ENCODE measurements around the gene TICAM2.
A peak's percentile ranks its signal among the peaks of the same experiment; 100 is the strongest.
"Not testable (repeated sequence)": the region's sequence is repeated elsewhere in the genome, so short reads cannot be mapped to it uniquely, and the experiment has no call there.

The TICAM2 gene, protein sequence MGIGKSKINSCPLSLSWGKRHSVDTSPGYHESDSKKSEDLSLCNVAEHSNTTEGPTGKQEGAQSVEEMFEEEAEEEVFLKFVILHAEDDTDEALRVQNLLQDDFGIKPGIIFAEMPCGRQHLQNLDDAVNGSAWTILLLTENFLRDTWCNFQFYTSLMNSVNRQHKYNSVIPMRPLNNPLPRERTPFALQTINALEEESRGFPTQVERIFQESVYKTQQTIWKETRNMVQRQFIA

DNA sequence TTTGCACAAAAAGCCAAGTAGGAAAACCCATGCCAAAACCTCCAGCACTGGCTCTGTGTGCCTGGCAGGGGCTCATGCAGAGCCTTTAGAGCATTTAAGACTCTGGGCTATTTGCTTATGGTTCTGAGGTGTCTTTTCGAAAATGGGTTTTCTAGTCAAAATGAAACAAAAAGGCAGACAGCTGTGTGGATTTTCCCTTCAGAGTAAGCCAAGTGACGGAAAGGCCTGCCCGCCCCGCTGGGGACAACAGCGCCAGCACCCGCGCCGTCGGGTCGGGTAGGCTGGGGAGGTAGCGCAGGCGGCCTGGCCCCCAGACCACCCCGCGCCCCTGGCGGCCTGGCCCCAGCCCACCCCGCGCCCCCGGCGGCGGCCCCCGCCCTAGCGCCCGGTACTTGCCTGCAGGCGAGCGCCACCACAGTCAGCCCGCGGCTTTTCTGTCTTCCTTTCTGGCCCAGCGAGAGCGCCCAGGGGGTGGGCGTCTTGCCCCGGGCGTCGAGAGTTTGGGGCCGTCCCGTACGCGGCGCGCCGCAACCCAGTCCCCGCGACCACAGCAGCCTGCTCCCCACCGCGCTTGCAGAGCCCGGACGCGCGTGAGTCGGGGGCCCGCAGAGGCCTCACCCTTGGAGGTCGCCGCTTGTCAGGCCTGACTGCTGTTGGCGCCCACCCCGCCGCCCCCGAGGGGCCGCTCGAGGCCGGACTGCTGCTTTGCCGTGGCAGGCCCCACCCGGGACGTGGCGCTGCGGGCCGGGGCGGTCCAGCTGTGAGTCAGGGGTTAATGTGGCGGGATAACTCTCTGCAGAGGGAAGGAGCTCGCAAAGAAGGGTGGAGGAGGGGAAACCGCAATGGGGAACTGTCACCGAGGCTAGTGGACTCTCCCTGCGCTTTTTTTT, at the start of gene TICAM2:
Gene TICAM2 (minus strand): TSS at position 779 of the 890 bp plus-strand sequence. CDS start 21,223 bp downstream, outside the sequence.
- peak; percentile 82 for DNase-seq (ENCODE audit: low spot score)

DNA sequence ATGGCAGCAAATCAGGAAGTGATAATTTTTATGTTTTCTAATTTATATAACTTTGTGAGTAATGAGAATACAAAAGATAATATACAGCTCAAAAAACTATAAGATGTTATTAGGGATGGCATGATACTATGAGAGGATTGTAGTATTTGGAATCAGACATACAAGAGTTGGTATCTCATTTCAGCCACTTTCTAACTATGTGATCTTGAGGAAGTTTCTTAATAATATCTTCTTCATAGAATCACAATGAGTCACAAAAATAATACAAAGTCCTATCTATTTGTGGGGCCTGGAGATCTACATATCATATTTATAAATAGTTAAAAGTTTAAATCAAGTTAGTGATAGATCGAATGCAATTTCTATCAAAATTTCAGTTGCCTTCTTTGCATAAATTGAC, 47.3 kb upstream of the TICAM2 start:
- DNase-seq (ENCODE audit: low spot score), result no peak

DNA sequence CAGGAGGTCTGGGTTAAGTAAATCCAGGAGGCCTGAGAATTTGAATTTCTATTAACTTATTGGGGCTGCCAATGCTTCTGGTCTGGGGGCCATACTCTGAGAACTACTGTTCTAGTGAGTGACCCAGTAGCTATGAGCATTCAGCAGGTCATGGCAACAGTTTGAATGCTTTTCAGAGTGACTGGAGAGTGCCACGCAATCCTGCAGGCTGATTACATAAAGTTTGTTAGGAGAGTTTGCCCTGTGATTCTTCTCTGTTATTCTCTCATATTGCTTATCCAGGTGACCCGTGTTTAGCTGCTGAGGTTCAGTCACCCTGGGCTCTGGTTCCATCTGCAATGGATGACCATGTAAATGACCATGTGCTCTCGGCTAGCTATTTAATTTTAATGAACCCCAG, 45.8 kb upstream of the TICAM2 start:
- no peak for DNase-seq (ENCODE audit: low spot score)

DNA sequence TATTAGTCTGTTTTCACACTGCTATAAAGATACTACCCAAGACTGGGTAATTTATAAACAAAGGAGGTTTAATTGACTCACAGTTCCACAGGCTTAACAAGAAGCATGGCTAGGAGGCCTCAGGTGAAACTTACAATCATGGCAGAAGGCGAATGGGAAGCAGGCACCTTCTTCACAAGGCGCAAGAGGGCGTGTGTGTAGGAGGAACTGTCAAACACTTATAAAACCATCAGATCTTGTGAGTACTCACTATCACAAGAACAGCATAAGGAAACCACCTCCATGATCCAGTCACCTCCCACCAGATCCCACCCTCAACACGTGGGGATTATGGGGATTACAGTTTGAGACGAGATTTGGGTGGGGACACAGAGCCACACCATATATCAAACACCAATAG, 43.1 kb upstream of the TICAM2 start:
- not testable (repeated sequence) for DNase-seq (ENCODE audit: low spot score)

DNA sequence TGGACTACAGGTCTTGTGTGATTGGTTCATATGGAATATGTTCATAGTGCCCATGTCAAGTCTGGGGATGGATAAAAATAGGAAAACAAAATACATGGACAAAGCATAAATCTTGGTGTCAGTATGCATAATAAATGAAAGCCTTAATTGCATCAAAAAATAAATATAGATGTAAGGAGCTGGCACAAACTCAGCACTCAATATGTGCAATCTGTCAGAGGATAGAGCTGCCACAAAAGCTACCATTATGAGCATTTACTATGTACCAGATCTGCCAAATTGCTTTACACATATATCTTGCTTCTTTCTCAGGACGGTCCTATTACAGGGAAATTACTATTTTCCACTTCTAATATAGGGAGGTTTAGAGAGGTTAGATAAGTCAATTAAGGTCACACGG, 41.8 kb upstream of the TICAM2 start:
- no peak for DNase-seq (ENCODE audit: low spot score)

DNA sequence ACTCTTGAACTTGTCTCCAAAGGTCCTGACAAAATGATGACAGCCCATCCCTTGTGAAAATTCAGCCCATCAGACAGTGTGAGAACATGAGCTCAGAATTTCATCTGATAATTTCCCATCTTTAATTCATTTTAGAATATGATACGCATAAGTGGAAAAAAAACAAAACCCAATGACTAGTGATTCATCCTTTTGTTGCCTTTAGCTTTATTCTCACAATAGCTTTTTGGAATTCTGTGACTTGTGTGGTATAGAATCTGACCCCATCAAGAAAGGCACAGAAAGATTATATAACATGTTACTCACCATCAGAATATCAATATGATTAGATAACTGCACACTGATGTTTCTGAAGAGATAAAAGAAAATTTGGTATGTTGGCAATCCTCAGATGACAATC, 39.7 kb upstream of the TICAM2 start:
- DNase-seq (ENCODE audit: low spot score), result no peak

DNA sequence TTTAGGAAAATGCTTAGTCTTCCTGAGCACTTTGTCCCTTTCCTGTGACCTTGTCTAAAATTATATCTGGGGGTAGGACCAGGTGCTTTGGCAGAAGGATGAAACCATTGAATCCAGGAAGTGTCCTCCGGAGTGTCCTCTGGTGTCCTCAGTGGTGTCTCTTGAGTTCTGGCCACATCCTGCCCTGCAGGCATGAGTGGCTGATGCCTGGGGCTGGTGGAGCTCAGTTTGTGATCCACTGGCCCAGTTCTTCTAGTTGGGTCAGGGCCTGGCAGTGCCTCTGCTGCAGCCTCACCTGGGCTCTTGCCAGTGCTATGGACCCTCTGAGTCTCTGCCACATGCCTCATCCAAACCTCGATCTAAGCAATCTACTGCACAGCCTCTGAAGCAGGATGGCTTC, 38.0 kb upstream of the TICAM2 start:
- no peak for DNase-seq (ENCODE audit: low spot score)

DNA sequence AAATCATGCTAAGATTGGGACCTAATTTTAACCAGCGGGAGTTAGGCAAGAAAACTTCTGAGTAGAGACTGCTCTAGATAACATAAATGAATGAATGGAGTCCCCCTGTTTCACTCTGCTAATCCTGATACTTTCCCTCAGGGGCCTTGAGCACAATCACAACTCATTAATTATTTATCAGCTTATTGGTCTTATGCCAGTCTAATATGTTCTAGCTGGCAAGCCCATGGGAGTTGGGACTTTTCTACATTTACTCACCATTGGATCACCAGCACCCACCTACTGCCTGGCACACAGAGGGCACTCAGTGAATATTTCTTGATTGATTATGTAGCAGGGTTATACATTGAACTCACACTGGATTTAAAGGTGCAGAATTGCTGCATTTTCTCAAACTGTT, 37.1 kb upstream of the TICAM2 start:
- no peak for DNase-seq (ENCODE audit: low spot score)

DNA sequence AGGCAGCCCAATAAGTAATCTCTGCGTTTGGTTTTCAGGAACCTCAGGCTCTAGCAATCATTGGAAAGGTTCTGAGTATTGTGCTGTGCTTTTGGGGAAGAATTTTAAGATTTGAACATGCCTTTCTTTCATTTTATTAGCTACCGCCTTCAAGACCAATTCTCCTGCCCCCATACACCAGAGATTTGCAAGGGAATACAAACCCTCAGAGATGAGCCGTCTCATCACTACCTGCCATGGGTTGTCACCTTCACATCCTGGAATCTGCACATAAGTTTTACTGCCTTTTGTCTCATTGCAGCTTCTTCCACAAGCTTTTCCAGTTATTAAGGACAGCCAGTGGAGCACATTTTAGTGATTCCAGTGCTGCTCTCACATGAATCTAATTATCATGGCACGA, 35.2 kb upstream of the TICAM2 start:
- no peak for DNase-seq (ENCODE audit: low spot score)

DNA sequence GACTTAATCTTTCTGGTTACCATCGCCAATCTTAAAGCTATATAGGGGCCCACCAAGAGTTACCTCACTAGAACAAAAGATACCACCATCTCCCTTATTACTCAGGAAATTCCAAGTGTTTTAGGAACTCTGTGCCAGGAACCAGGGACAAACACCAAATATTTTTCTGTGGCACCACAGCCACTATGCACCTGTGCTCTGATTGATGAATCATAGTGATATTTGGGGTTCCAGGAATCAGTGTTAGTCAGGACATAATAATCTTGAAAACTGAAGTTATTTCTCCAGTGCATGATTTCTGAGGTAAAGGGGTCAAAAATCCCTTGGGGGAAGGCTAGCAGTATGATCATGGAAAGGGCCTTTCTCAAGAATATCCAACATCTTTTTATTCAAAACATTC, 33.7 kb upstream of the TICAM2 start:
- no peak for DNase-seq (ENCODE audit: low spot score)

DNA sequence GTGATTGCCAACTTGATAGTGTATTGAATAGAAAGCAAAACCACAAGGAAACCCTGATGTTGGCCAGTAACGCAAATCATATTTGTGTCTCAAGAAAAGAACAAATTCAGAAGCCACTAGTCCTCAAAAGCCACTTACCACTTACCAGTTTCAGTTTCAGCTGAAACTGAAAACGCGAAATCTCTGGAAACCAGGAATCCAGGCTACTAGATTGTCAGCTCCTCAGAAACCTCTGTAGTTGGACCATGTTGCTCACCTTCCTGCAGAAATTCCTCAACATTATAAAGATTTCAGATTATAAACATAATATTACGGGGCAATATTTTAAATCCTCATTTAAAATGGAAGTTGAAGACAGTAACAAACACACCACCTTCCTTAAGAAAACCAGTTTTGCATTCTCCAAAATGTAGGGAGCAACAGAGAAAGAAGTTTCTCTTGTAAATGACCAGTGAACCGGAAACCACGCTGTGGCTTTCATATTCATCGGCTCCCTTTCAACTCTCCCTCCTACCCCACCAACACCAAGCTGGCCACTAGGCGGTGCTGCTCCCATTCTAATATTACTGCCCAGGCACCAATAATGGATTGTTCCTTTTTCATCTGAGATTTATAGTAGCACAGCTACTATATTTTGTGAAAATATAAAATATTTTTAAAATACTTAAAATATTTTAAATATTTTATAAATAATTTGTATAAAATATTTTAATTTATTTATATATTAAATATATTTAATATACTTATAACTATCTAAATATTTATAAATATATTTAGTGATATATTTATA, 32.3 kb upstream of the TICAM2 start:
- peak; percentile 91 for DNase-seq (ENCODE audit: low spot score)

DNA sequence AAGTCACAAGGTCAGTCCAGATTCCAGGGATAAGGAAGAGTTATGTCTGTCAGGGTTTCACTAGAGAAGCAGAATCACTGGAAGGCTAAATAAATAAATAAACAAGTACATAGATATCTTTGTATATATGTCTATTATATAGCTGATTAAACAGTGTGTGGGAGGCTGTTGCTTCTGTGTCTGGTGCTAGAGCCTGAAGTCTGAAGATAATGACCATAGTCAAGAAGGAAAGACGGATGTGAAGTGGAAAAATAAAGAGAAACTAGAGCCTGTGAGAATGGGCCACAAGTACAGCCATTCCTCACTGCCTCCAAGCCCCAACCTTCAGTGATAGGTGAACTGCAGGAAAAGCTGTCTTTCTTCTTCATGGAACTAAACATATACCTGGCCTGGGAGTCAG, 27.6 kb upstream of the TICAM2 start:
- DNase-seq (ENCODE audit: low spot score), result no peak

DNA sequence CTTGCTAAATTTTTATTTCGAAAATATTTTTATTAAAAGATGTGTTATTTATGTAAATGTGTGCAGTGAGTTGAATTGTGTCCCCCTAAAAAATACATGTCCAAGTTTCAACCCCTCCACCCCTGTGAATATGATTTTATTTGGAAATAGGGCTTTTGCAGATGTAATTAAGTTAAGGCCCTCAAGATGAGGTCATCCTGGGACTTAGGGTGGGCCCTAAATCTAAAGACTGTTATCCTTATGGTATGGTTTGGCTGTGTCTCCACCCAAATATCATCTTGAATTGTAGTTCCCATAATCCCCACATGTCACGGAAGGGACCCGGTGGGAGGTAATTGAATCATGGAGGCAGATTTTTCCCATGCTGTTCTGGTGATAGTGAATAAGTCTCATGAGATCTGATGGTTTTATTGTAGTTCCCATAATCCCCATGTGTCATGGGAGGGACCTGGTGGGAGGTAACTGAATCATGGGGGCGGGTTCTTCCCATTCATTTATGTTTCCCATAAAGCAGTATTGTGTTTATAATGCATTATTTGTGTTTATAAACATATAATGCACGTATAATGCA, 25.1 kb upstream of the TICAM2 start:
- no peak for DNase-seq (ENCODE audit: low spot score)

DNA sequence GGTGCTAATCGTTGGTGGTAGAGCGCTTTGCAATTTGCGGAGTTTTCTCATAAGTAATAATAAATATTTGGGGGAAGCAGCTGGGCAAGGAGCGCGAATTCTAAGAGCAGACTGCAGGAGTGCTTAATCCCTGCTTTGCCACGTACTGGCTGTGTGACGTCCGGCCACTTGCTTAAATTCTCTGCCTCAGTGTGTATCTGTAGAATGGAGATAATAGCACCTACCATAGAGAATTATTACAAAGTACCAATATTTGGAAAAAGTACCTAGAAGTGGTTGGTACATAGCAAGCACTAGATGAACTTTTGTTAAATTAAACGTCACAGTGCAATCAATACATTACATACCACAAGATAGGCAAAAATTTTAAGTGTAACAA, 24.2 kb upstream of the TICAM2 start:
- DNase-seq (ENCODE audit: low spot score), result no peak

DNA sequence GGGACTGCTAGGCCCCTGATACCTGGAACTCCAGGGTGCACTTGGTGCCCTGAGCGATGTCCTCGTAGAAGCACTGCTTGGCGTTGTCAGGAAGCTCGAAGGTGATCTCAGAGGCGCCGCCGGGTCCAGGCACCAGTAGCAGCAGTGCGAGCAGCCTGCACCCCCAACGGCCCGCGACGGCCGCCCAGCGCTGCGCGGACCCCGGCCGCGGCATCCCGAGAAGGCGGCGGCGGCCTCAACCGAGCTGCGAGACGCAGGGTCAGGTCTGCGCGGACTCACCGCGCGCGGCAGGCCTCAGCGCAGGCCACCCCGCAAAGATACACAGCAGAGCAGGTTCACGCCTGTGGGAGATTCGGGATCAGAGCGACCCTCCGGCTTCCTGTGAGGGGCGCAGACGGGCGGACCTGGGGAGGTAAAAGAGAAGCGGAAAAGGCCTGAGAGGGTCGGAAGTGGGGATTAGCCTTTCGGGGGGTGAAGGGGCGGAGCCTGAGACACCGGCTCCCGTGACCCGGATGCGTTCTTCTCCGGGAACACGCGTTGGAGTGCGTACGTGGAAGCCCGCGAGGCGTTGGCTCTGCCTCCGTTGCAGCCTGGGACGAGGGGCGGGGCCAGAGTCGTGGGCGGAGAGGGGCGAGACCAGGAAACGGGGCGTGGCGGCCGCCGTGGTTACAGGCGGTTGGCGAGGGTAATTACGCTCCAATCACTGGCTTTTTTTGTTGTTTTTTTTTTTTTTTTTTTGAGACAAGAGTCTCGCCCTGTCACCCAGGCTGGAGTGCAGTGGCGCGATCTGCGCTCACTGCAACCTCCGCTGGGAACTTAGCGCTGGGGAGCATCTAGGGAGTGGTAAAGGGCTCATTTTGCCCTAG, 23.5 kb upstream of the TICAM2 start, which contains the start of gene TMED7:
Gene TMED7 (minus strand): TSS at position 458 of the 866 bp plus-strand sequence. CDS start 244 bp downstream, at position 214.
- DNase-seq (ENCODE audit: low spot score), result peak; percentile 100

DNA sequence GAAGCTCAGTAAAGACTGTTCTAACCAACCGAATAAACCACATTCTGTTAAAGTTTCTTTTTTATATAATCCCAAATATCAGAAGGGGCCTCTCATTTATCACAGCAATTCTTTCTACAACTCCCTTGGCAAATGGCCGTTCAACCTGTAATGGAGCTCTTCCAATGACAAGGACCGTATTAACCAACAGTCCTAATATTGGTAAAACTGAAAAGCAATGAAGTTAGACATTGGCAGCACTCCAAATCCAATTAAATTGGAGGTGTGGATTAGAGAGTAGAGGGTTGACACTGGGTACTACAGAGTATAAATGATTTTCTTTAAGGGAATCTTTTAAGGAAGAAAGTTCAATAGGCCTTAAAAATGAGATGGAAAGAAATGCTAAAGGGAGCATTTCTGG, 22.7 kb upstream of the TICAM2 start:
- DNase-seq (ENCODE audit: low spot score), result no peak

DNA sequence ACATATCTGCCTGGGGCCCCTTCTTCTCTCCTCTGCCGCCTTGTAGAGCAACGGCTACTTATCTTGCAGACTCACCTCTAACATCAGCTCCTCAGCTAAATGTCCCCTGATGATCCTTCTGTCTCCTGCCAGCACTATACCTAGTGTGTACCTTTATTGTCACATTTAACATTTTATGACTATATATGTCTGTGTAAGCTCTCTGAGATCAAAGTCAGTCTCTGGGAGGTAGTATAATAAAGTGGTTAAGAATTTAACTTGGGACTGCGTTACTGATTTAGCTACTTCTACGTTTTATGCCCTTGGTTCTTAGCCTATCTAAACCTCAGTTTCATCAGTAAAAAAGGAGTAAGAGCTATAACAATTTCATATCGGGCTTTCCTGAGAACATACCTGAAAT, 21.4 kb upstream of the TICAM2 start:
- DNase-seq (ENCODE audit: low spot score), result no peak

DNA sequence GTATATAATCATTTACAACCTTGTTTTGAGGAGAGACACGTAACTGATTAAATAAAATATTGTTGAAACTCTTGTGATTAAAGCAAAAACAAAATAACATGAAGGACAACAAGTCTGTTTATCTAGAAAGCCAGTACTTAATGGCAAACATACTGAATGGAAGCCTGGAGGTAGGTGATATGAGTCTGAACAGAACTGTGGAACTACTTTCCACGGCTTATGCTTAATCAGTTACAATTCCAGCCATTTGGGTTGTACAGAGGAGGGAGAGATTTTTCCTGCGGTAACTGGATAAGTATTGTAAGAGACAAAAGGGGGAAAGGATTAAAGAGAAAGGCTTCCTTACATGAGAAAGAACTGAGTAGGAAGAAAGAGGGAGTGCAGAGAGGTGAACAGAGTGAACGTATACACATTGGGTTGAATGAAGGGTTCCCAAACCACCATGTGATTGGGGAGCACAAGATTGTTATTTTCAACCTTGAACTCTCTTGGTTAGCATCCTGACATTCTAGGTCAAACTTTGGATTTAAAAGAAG, 19.2 kb upstream of the TICAM2 start:
- no peak for DNase-seq (ENCODE audit: low spot score)

DNA sequence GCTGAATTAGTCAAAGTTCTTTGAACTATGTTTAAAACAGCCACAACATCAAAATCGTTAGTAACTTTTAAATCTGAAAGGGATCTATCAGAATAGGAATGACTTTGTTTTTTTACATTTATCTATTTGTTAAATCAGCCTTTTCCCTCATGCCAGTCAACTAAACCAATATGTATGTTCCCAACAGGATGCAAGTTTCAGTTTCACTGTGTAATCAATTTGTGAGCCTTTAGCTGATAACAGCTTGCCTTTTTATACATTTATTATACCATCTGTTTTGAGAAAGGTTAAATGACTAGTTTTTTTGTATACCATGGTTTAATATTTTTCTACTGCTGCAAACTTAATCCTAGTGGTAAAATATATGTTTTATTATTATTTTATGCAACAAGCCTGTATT, 14.6 kb upstream of the TICAM2 start:
- no peak for DNase-seq (ENCODE audit: low spot score)

DNA sequence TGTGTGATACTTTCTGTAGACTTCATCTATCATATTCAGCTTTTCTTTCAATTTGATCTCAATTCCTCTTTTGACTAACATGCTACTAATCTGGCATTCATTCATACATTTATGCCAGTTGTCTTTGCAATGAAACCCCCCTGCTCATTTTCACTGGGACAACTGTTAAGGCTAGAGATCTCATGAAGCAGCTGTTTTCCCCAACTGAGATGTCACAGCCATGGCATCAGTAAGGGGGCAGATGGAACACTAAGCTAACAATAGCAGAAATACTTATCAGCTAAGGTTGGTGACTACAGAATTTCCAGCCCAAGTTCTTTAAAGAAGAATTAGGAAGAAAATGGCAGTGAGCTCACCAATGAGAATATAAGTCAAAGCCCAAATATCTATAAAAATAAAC, 14.2 kb upstream of the TICAM2 start:
- DNase-seq (ENCODE audit: low spot score), result no peak

DNA sequence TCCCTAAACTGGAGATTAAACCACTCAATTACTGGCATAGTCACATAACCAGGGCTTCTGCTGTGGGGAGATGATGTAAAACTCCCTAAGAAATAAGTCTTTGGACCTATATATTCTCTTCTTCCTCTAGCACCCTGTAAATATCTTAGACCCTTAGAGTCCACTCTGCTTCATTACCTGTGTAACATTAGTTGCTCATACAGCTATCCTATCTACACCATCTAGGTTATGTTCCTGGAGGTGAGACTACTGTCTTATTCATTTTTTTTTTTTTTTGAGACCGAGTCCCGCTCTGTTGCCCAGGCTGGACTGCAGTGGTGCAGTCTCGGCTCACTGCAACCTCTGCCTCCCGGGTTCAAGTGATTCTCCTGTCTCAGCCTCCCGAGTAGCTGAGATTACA, 9.6 kb upstream of the TICAM2 start:
- no peak for DNase-seq (ENCODE audit: low spot score)

Data from activated CD4-positive, alpha-beta T cell treated with anti-CD3 and anti-CD28 coated beads, Interleukin-2, Interleukin-4, amounts not matched to agents 100 ng/mL and 50 ng/mL, durations not matched to agents 16 hours and 8 hours (primary cell).